Right cardiac atrium (tissue), 5 donors: ENCODE data around the gene MACROD2. TPM values are rescaled to one million over a fixed set of nuclear protein-coding genes. Genes with fewer than 3 reads are reported as not detected.

Experiments
- ATAC-seq, 2 donors: fragments of 200-7000 bp; cut with Tn5 transposase; one replicate each; pipeline versions ENCODE4 v1.8.0 to v1.9.1; 2020; ENCODE audit warnings: moderate library complexity in 2 of 2, mild to moderate bottlenecking in 1 of 2
- DNase-seq, 3 donors: peaks; one replicate each; pipeline ENCODE4 v3.0.0-alpha.2; 2020
- H3K27ac ChIP-seq: one replicate; pipeline ENCODE4 v1.5.1; 2013; ENCODE audit warnings: mild to moderate bottlenecking, low read length, control low read depth, moderate library complexity
- H3K27me3 ChIP-seq: one replicate; pipeline ENCODE4 v1.6.1; 2013; ENCODE audit not compliant: control insufficient read depth, insufficient read depth
- H3K4me1 ChIP-seq: one replicate; pipeline ENCODE4 v1.6.1; 2013; ENCODE audit warnings: low read length; ENCODE audit not compliant: control insufficient read depth, insufficient read depth
- H3K4me3 ChIP-seq: one replicate; pipeline ENCODE4 v1.5.1; 2013; ENCODE audit warnings: low read length, control low read depth
- H3K9me3 ChIP-seq: one replicate; pipeline ENCODE4 v1.6.1; 2013; ENCODE audit warnings: low read length; ENCODE audit not compliant: control insufficient read depth
- WGBS: extraction: QIAGEN DNeasy Blood & Tissue Kit; methylation state at CpG from one replicate; pipeline ENCODE4 v1.1.7; 2013; 5-methylcytosine and 5-hydroxymethylcytosine counted together
- intact Hi-C, 4 donors: fragments of 100-400 bp; cut with DNase I; formaldehyde crosslinking; loops; one replicate each; pipeline versions ENCODE4 v1.11.0 to v1.14.0; 2022 to 2023
- polyA plus RNA-seq: library from polyadenylated mRNA; stranded (reverse); fragments of 200-250 nt; gene quantifications from one replicate; pipeline ENCODE4 v1.2.3, GENCODE V29; 2013
- total RNA-seq, 4 donors: library from RNA; stranded (reverse); fragmentation: NEBNext Ultra II Directional; extraction: Animal tissue kit (Norgen Biotek cat#: 25700); gene quantifications; one replicate each; pipeline ENCODE4 v1.2.1, GENCODE V29; 2021
- donor health status: healthy with polysubstance abuse.
- donor health status: DM: no; HTN: yes; CAD: no.
- donor health status: DM: no; HTN: no; CAD: no.
- donor health status: DM: no; HTN: yes; CAD: no; lungs with severe emphysema.
- donor health status: DM: yes; HTN: yes; CAD: no.

Gene MACROD2
- total and polyA plus RNA-seq, 5 donors: 0.61 to 4.4 (median 2.4) TPM

- ATAC-seq: no peak
- 55% methylated on average over 6 of the region's 6 CpGs for WGBS
- no peak overlapping the region for H3K27ac ChIP-seq
- H3K4me1 ChIP-seq: no peaks in the 10 kb centered on the region
- DNase-seq: no peak
- H3K27me3 ChIP-seq: no peaks in the 10 kb centered on the region
- intact Hi-C loops: no loop called here
- no peaks in the 10 kb centered on the region for H3K9me3 ChIP-seq
- H3K4me3 ChIP-seq: no peak overlapping the region
These were observed 1764.3 kb downstream of the MACROD2 start for GRCh38 chr20:15759594-15759993.

DNA sequence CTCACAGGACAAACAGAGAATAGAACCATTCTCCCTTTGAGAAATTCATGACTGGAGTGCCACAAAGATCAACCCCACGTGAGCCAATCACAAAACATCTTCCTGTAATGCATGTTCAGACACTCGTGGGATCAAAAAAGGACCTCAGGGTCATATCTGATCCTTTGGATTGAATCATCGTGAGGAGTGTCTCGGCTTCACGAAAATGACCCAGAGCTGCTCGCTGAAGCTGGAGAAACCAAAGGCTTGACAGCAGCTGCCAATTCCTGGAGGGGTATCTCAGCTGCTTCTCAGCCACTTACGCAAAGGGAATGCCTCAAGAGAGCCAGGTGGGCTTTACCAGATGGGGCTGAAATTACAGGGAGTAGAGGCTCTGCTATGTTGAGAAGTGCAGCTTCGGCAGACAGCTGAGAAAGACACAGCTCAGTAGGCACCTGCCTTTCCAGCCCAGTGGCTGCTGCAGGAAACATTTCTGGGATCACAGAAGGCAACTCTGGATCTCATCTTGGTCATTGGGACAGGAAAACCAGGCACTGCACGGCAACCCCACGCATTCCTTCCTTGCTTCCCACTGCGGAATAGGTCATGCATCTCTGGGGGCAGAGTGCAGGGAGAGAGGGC is 1764.8 kb downstream of the MACROD2 start:
- Histone ChIP-seq H3K9me3 (no peaks in the 10 kb centered on the region), H3K4me3 (no peak overlapping the region), H3K27ac (no peak overlapping the region), H3K4me1 (no peaks in the 10 kb centered on the region), H3K27me3 (no peaks in the 10 kb centered on the region)
- whole genome bisulfite sequencing: 52% methylated on average over 11 of the region's 11 CpGs
- DNase-seq (no peak), ATAC-seq (no peak)
- intact Hi-C loops: no loop called here

DNA sequence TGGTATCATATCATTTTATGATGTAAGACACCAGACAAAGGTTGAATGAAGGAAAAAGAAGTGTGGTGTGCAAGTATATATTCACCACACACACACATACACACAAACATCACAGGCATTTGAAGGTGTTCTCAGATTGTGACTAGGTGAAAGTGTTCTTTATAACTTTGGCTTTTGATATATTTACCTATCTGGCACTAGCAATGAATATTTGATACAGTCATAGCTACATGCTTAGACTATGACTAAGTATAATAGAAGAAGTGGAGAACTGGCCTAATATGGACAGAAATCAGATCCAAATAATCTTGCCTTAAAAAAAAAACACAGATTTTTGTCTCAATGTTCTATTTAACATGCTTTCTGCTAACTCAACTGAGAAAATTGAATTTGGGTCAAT is 1768.0 kb downstream of the MACROD2 start:
- Histone ChIP-seq H3K4me3 (no peak overlapping the region), H3K27ac (no peak overlapping the region), H3K4me1 (no peaks in the 10 kb centered on the region), H3K9me3 (no peaks in the 10 kb centered on the region), H3K27me3 (no peaks in the 10 kb centered on the region)
- ATAC-seq (no peak), DNase-seq (no peak)
- intact Hi-C loops: no loop called here

- DNase-seq (no peak), ATAC-seq (no peak)
- 31% methylated on average over 1 of the region's 1 CpG for WGBS
- intact Hi-C loops: no loop called here
- no peaks in the 10 kb centered on the region for H3K9me3 ChIP-seq
- H3K4me3 ChIP-seq: no peak overlapping the region
- H3K27me3 ChIP-seq: no peaks in the 10 kb centered on the region
- no peak overlapping the region for H3K27ac ChIP-seq
- H3K4me1 ChIP-seq: no peaks in the 10 kb centered on the region
These were observed 1772.3 kb downstream of the MACROD2 start for GRCh38 chr20:15767586-15767985.

DNA sequence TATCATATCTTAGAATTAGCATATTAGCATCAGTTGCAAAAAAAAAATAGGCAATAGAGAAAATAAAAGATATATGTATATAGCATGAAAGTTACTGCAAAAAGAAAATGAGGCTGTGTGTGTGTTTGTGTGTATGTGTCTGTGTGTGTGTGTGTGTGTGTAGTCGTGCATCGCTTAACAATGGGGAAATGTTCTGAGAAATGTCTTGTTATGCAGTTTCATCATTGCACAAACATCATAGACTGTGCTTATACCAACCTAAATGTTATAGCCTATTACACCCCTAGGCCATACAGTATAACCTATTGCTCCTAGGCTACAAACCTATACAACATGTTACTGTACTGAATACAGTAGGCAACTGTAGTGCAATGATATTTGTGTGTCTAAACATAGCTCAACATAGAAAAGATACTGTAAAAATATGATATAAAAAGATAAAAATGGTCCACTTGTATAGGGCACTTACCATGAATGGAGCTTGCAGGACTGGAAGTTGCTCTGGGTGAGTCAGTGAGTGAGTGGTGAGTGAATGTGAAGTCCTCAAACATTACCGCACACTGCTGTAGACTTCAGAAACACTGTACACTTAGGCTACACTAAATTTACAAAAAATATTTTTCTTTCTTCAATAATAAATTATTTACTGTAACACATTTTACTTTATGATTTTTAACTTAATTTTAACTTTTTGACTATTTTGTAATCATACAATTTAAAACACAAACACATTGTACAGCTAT is 1772.9 kb downstream of the MACROD2 start:
- intact Hi-C loops: no loop called here
- 94% methylated on average over 3 of the region's 3 CpGs for WGBS
- H3K9me3 ChIP-seq: no peaks in the 10 kb centered on the region
- DNase-seq (no peak), ATAC-seq (no peak)
- no peak overlapping the region for H3K27ac ChIP-seq
- no peak overlapping the region for H3K4me3 ChIP-seq
- no peaks in the 10 kb centered on the region for H3K4me1 ChIP-seq
- H3K27me3 ChIP-seq: no peaks in the 10 kb centered on the region

- H3K27ac ChIP-seq: no peak overlapping the region
- 48% methylated on average over 3 of the region's 3 CpGs for whole genome bisulfite sequencing
- no peaks in the 10 kb centered on the region for H3K9me3 ChIP-seq
- no peaks in the 10 kb centered on the region for H3K27me3 ChIP-seq
- no peak overlapping the region for H3K4me3 ChIP-seq
- DNase-seq (no peak), ATAC-seq (no peak)
- intact Hi-C loops: no loop called here
- no peaks in the 10 kb centered on the region for H3K4me1 ChIP-seq
These were observed 1777.5 kb downstream of the MACROD2 start for GRCh38 chr20:15772826-15773225.

DNA sequence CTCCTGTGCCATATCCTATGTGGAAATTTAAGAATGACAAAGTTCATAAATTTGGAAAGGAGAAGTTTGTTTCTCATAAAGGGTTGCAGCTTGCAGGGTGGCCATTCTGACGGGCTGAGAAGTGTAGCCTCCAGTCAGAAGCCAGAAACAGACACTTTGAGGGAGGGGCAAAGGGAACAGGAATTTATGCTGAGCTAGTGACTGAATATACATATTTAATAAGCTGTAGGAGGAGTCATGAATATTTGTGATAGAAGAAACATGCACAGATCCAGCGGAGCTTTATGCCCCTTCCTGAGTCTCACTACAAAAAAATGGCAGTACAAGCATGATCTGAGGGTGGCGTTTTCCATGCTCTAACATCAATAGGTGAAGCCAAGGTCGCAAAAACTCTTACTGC is 1779.6 kb downstream of the MACROD2 start:
- Histone ChIP-seq H3K4me1 (no peaks in the 10 kb centered on the region), H3K27me3 (no peaks in the 10 kb centered on the region), H3K9me3 (no peaks in the 10 kb centered on the region), H3K4me3 (no peak overlapping the region), H3K27ac (no peak overlapping the region)
- intact Hi-C loops: no loop called here
- DNase-seq (no peak), ATAC-seq (no peak)
- WGBS: 80% methylated on average over 4 of the region's 4 CpGs

GRCh38 chr20:15776770-15777466 is 1781.6 kb downstream of the MACROD2 start:
- ATAC-seq (no peak), DNase-seq (no peak)
- WGBS: 80% methylated on average over 3 of the region's 3 CpGs
- no peaks in the 10 kb centered on the region for H3K27me3 ChIP-seq
- intact Hi-C loops: no loop called here
- H3K4me3 ChIP-seq: no peak overlapping the region
- H3K9me3 ChIP-seq: no peaks in the 10 kb centered on the region
- H3K27ac ChIP-seq: no peak overlapping the region
- no peaks in the 10 kb centered on the region for H3K4me1 ChIP-seq

- H3K27me3 ChIP-seq: no peaks in the 10 kb centered on the region
- DNase-seq: no peak
- H3K27ac ChIP-seq: no peak overlapping the region
- intact Hi-C loops: no loop called here
- no peak for ATAC-seq
- no peak overlapping the region for H3K4me3 ChIP-seq
- H3K4me1 ChIP-seq: no peaks in the 10 kb centered on the region
- WGBS: 90% methylated on average over 3 of the region's 3 CpGs
- no peaks in the 10 kb centered on the region for H3K9me3 ChIP-seq
These were observed 1788.7 kb downstream of the MACROD2 start for GRCh38 chr20:15784020-15784419.

GRCh38 chr20:15789079-15789478 is 1793.8 kb downstream of the MACROD2 start:
- no peak for ATAC-seq
- Histone ChIP-seq H3K27me3 (no peaks in the 10 kb centered on the region), H3K27ac (no peak overlapping the region), H3K4me1 (no peaks in the 10 kb centered on the region), H3K9me3 (no peaks in the 10 kb centered on the region), H3K4me3 (no peak overlapping the region)
- intact Hi-C loops: no loop called here
- 41% methylated on average over 4 of the region's 4 CpGs for WGBS
- DNase-seq: no peak

DNA sequence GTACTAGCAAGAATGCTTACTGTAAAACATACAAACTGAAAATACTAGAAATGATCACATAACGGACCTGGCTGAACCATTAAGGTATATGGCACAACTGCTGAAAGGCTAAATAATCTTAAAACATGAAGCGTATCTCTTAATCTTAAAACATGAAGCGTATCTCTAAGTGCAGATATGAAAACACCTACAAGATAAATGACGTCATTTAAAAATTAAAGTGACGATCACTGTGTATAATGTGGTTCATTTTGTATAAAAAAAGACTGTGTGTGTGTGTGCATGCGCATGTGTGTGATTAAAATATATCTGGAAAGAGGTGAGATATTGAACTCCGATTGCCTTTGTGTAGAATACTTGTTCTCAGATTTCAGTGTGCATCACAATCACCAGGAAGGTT is 1797.5 kb downstream of the MACROD2 start:
- H3K27ac ChIP-seq: no peak overlapping the region
- 87% methylated on average over 7 of the region's 7 CpGs for WGBS
- intact Hi-C loops: no loop called here
- no peaks in the 10 kb centered on the region for H3K4me1 ChIP-seq
- DNase-seq (no peak), ATAC-seq (no peak)
- H3K9me3 ChIP-seq: no peaks in the 10 kb centered on the region
- H3K4me3 ChIP-seq: no peak overlapping the region
- H3K27me3 ChIP-seq: no peaks in the 10 kb centered on the region
